ENCODE results near the gene FAM168A.

FAM168A gene

DNA sequence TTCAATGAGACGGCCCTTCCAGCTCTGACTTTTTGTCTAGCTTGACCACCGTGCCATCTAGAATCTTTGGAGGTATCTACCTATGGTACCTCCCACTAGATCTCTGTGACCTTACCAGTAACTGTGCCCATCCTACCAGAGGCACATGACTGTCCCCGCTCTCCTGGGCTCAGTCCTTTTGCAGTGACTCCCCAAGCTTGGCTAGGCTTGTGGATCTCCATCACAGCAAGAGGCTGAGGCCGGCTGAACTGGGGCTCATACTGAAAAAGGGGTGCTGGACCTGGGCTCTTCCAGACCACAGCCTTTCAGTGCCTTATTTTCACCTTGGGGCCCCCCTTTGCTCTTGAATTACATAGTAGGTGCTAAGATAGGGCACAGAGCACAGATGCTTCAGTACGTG is 194.4 kb downstream of the FAM168A start:
- no peak for DNase-seq (ENCODE audit: low read depth in 4 of 4, low spot score in 1 of 4)

DNA sequence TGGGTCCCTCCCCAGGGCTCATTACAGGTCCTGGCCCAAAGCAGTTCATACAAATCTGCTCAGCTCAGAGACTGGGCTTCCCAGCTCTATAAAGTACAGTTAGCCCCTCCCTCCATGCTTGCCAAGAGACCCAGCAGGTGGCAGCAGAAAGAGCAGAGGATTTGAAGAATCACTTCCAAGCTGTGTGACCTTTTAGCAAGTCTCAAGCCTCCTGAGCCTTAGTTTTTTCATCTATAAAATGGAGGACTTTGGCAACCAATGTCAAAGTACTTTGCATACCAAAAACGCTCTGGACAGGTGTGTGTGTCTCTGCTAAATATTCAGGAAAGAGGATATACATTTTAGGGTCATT is 195.1 kb downstream of the FAM168A start:
- no peak for DNase-seq (ENCODE audit: low read depth in 4 of 4, low spot score in 1 of 4)

GRCh38 chr11:73401924-73402833 is 195.7 kb downstream of the FAM168A start:
- DNase-seq (ENCODE audit: low read depth in 4 of 4, low spot score in 1 of 4): no peak

- no peak for DNase-seq (ENCODE audit: low read depth in 4 of 4, low spot score in 1 of 4)
These were observed 196.5 kb downstream of the FAM168A start for GRCh38 chr11:73401217-73401923.

DNA sequence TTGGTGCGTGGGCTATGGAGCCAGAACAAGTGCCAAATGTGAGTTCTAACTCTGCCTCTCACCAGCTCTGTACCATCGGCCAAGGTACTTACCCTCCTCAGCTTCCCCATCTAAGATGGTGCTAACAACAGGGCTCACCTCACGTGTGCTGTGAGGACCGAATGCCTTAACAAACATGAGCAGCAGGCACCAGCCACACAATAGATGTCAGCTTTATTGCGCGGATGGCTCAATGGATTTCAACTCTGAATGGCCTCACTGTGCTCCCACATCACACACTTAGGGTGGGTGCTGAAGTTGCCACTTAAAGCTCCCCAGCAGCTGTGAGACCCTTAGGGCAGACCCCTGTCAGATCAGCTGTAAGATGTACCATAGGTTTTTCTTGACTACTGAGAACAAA is 197.6 kb downstream of the FAM168A start:
- DNase-seq (ENCODE audit: low read depth in 4 of 4, low spot score in 1 of 4): no peak

DNA sequence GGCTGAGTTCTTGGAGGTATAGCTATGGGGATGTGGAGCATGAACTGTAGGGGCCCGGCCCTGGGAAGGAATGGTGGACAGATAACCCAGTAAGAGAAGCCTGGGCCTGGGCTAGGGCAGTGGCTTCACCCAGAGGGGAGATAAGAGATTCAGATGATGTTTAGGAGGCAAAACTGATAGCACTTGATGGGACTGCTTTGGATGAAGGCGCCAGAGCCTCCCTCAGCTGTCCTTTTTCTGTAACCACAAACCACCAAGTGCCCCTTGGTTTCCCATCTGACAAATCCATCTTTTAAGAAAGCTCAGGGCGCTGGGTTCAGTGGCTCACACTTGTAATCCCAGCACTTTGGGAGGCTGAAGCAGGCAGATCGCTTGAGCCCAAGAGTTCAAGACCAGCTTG is 198.3 kb downstream of the FAM168A start:
- DNase-seq (ENCODE audit: low read depth in 4 of 4, low spot score in 1 of 4): no peak

DNA sequence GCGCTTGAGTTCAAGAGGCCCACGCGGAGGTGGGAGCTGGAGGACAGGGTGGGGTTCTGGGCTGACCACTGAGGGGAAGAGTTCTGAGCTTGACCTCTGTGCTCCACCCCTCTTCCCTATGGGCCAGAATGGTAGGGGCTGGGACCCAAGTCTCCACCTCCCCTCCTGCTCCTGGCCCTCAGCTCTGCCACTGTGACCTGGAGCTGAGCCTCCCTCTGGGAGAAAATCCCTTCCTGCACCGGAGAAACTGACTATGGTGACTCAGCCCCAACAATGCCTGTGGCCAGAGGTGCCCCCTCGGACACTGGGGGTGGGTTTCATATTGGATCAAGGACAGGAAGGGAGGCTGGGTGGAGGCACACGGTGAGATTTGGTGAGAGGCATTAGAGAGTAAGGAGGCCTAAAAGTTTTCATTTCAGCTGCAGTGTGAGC is 198.7 kb downstream of the FAM168A start:
- no peak for DNase-seq (ENCODE audit: low read depth in 4 of 4, low spot score in 1 of 4)

DNA sequence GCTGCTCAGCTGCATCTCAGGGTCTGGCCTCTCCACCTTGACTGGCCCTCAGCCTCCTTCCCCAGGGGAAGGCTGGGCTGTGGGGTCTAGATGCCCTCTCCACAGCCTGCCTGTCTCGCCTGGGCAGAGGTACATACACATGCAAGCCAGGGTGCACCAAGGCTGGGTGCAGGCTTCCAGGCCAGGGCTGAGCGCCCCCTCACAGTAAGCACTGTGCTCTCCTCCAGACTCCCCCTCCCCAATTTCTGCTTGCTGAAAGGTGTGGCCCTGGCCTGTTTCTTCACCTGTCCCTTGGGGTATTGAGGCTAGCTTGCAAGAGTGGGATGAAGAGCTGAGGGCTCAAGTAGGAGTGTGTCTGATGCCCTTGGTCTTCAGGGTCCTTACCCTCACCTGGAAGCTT is 199.2 kb downstream of the FAM168A start:
- DNase-seq (ENCODE audit: low read depth in 4 of 4, low spot score in 1 of 4): no peak

GRCh38 chr11:73398132-73398526 is 199.8 kb downstream of the FAM168A start:
- DNase-seq (ENCODE audit: low read depth in 4 of 4, low spot score in 1 of 4): no peak

GRCh38 chr11:73397468-73398131 is 200.3 kb downstream of the FAM168A start:
- no peak for DNase-seq (ENCODE audit: low read depth in 4 of 4, low spot score in 1 of 4)

- DNase-seq (ENCODE audit: low read depth in 4 of 4, low spot score in 1 of 4): no peak
These were observed 200.9 kb downstream of the FAM168A start for GRCh38 chr11:73396985-73397384.

- DNase-seq (ENCODE audit: low read depth in 4 of 4, low spot score in 1 of 4): no peak
These were observed 201.5 kb downstream of the FAM168A start for GRCh38 chr11:73396251-73396930.

GRCh38 chr11:73395297-73396208 is 202.4 kb downstream of the FAM168A start:
- no peak for DNase-seq (ENCODE audit: low read depth in 4 of 4, low spot score in 1 of 4)

DNA sequence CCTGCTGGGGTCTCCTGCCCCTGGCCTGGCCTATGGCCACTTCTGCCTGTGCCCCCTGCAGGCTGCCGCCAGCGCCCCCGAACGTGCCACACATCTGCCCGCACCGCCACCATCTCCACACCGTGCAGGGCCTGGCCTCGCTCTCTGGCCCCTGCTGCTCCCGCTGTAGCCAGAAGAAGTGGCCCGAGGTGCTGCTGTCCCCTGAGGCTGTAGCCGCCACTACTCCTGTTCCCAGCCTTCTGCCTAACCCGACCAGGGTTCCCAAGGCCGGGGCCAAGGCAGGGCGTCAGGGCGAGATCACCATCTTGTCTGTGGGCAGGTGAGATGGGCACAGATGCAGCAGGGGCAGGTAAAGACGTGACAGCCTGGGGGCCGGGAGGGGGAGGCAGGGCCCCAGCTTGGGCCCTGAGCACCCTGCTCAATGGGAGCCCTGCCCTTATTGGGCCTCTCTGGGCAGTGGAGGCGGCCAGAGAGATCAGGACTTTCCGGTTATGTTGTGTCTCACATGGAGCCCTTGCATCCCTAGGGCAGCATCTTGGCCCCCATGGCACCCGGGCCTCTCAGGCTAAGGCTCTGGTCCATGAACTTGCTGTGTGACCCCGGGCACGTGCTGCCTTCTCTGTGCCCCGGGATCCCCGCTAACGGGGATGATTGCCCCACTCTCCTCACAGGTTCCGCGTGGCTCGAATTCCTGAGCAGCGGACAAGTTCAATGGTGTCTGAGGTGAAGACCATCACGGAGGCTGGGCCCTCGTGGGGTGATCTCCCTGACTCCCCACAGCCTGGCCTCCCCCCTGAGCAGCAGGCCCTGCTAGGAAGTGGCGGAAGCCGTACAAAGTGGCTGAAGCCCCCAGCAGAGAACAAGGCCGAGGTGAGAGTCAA is 203.3 kb downstream of the FAM168A start:
- no peak for DNase-seq (ENCODE audit: low read depth in 4 of 4, low spot score in 1 of 4)

GRCh38 chr11:73393479-73394415 is 204.2 kb downstream of the FAM168A start:
- DNase-seq (ENCODE audit: low read depth in 4 of 4, low spot score in 1 of 4): peak in 3 of 4 experiments; percentile 30 to 42 (median 37)

GRCh38 chr11:73393011-73393380 is 204.9 kb downstream of the FAM168A start:
- DNase-seq (ENCODE audit: low read depth in 4 of 4, low spot score in 1 of 4): no peak

DNA sequence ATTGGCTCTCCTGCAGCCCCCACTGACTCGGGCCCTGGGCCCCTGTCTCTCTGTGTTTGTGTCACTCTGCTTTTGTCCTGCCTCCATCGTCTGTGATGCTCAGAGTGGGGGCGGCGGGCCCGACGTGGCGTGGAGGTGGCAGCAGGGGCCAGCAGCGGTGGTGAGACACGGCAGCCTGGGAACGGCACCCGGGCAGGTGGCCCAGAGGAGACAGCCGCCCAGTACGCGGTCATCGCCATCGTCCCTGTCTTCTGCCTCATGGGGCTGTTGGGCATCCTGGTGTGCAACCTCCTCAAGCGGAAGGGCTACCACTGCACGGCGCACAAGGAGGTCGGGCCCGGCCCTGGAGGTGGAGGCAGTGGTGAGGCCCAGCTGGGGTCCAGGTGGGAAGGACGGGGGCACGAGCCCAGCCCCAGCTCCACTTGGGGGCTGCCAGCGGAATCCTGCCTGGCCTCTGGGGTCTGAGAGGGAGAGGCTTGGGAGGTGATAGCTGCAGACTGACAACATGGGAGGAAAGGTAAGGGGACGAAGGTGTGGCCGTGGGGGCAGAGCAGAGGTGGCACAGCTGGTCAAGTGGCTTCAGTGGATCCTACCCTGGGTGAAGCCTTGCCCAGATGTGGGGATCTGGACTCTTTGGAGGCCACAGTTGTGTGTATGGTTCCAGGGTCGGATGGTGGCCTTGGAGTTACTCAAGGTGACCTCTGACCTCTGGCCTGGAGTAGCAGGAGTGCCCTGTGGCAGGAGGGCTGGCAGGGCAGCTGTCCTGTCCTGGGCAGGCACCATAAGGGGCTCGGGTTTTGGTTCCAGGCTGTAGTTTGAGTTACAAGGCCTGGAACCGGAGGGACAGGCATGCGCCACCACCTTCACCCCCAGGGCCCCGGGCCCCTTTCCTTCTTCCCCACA is 205.6 kb downstream of the FAM168A start:
- DNase-seq (ENCODE audit: low read depth in 4 of 4, low spot score in 1 of 4): no peak

All from stimulated activated CD4-positive, alpha-beta T cell treated with anti-CD3 and anti-CD28 coated beads, Interleukin-1b, Interleukin-23, amount 100 ng/mL, for 24 hours (primary cell).